Activated CD4-positive, CD25-positive, alpha-beta regulatory T cell treated with anti-CD3 and anti-CD28 coated beads, Interleukin-2, amount 50 U/mL, for 24 hours (primary cell): Measurements from ENCODE around the gene RFX2.

Source experiments
- ATAC-seq, 2 donors: fragments of 150-1000 bp; cut with Tn5 transposase; one replicate each; pipeline ENCODE4 v1.10.0; 2021; ENCODE audit warnings: mild to moderate bottlenecking in 1 of 2, moderate library complexity in 1 of 2

The RFX2 gene

DNA sequence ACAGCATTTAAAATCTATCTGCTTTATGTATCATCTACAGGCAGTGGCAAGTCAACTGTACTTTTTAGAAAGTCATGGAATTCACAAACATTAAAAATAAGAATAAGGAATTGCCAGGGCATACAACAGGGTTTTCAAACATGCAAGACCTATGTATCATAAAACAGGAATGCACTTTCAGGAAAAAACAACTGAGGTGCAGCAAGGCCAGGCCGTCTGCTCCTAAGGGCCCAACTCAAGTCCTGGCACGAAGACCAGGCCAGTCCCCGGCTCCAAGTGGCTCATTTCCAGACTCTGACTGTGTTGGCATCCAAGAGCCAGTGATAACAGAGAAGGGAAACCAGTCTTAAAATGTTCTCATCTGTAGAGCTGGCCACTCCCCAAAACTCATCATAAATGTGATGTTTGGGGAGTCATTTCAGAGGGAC, 7.1 kb downstream of the RFX2 start:
- no peak for ATAC-seq

DNA sequence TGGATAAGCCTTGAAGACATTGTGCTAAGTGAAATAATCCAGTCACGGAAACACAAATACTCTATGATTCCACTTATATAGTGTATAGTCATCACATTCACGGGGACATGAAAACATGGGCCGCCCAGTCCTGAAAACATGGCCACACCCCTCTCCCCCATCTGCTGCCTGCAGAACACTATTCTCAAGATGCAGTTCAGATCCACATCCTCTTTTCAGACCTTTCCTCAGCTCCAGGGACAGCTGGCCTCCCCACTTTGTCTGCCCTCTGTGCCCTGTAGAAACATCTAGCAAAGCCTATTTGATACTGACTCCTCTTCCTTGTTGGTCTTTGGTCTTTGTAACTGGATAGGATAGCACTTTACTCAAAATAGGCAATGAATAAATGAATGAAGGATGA, 8.3 kb downstream of the RFX2 start:
- ATAC-seq = no peak

DNA sequence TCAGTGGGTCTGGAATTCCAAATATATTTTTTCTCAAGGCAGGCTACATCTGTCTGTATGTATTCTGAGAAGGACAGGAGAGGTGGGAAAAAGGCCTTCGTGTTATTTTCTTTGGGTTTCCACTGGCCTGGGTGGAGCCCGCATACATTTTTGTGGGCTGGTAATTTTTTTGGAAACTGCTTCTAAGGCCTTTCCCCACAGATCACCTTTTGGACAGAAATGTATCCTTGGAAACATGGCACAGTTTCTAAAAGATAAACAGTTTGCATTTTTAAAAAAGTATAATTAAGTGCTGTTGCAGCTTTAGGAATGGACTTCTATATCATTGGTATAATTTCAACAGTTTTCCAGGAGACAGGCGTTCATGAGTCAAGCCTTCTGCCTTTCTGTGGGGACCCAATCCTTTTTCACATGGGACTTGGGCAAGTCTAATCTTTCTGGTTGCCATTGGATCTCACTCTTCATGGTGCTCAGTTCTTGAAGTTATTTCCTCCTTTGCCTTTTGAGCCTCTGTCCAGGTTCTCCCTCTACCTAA, 8.9 kb downstream of the RFX2 start:
- no peak for ATAC-seq

DNA sequence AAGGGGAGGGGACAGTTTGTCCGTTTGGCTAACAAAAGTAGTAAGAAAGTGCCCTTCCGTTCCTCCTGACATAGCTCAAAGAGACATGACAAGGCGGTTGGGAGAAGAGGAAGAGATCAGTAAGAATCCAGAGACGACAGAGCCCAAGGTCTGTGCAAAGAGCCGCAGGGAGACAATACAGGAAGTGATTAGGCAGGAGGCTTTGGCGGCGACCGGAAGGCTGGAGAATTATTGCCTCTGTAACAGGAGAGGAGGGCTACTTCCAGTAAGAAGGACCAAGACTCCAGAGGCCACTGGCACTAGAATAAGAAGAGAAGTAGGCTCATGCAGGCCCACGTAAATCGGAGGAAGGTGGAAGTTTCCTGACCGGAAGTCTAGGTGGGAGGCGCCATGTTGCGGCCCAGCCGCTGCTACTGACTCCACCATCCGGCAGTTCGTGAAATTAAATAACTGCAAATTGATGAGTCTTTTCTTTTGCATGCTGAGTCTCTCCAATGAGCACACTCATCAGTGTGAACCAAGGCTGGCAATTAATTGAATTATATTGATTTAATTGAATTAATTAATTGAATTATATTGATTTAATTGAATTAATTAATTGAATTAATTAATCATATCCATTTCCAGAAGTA, 9.9 kb downstream of the RFX2 start:
- peak; percentile 48 to 51 for ATAC-seq

DNA sequence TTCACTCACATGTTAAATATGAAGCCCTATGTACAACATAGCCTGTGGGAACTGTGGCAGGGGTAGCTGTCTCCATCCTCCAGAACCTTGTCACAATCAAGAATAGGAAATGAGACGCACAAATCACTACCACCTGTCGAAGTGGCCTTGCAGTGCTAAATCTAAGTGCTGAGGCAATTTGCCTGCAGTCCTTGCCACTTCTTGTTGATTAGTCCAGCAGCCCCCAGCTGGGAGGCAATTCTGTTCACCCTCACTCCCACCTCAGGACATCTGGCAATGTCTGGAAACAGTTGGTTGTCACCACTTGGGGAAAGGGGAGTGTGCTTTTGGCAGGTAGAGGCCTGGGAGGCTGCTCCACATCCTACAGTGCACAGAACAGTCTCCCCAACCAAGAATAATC, 10.7 kb downstream of the RFX2 start:
- no peak for ATAC-seq

DNA sequence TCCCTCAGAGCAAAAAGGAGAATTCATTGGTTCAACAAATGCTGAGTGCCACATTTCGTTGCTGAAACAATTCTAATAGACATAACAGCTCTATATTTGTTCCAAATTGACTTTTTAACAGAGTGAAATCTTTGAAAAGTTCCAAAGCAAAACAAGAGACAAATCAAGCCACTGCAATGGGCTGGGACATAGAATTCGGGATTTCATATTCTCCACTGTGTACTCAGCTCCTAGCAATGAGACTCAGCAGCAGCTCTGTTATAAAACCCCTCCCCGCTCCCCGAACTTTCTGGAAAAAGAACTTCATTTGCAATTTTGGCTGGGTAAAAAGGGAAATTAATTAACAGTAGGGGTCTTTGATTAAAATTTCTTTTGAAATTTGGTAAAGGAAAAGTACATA, 11.3 kb downstream of the RFX2 start:
- ATAC-seq = no peak

DNA sequence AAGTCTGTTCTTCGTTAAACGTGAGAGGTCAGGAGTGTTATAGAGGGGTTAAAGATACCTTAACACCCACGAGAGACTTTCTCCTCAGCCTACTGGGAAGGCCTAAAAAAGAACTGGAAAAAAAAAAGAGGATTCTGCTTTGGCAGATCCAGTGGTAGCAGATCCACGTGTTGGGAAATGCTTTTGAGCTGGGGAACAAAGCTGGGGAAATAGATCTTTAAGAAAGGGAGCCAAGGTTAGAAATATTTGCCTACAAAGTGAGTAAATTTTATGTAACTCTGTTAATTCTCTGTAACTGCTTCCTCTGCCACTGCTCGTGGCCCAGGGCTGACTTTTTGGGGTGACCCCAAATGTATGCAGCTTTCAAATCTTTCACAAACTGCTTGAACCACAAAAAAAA, 11.7 kb downstream of the RFX2 start:
- no peak for ATAC-seq

DNA sequence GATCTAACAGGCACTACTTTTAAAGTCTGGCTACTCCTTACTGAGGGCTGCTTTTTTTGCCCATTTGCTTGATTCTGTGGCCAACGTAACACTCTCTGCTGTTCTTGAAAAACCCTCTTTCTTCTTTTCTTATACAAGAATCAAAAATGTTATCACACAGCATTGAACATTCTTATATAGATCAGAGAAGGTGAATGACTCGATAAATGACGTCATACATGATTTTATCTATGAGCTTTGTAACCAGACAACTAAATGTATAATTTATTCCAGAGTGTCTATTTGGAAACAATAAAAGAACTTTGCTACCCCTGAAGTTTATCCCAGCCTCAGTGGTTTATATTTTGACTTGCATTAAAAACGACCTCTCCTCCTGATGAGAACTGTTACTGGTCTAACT, 12.4 kb downstream of the RFX2 start:
- ATAC-seq = no peak

DNA sequence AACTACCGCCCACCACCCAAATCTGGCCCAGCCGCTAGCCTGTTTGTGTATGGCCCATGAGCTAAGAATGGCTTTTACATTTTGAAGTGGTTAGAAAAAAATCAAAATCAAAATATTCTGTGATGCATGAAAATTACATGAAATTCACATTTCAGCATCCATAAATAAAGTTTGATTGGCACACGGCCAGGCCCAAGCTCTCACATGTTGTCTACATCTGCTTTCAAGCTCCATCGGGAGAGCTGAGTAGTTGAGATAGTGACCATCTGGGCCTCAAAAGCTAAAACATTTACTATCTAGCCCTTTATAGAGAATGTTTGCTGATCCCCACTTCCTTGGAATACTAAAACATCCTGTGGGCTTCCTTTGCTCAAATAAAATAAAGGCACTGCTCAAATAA, 14.5 kb downstream of the RFX2 start:
- no peak for ATAC-seq

DNA sequence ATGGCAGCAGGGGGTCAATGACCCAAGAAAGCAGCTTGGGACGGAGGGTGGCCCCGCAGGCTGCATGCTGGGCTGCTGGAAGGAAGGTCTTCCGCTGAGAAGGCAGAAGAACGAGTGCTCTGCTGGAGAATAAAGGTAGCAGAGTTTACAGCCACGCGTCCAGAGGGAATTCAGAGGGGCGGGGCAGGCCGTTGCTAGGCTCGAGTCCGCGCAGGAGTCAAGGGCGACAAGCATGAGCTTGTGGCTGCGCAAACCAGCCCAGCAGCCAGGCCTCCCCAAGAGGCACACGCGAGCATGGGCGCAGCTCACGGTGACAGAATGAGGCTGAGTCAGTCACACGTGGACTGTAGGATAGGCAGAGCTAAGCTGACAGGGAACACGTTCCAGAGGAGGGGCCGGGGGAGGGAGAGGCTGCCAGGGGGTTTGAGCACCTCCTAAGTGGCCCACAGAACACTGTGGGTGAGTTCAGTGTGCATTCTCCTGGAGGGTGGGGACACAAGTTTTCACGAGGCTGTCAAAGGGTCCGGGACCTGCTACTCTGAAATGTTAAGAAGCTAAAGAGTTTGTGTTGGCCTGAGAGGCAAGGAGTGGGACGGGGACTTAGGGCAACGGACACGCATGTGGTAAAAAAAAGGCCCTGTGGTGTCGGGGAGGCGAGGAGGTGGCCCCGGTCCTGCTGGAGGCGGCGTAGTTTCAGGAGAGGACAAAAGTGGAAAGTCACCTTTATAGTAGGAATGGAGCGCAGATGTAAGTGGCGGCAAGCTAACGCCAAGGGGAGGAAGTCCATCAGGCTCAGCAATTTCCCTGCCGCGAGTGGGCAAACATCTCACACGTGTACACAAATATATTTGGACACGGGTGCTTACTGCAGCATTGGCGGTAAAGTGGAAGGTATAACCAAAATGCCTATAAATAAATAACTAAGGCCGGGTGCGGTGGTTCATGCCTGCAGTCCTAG, 17.7 kb downstream of the RFX2 start:
- no peak for ATAC-seq

DNA sequence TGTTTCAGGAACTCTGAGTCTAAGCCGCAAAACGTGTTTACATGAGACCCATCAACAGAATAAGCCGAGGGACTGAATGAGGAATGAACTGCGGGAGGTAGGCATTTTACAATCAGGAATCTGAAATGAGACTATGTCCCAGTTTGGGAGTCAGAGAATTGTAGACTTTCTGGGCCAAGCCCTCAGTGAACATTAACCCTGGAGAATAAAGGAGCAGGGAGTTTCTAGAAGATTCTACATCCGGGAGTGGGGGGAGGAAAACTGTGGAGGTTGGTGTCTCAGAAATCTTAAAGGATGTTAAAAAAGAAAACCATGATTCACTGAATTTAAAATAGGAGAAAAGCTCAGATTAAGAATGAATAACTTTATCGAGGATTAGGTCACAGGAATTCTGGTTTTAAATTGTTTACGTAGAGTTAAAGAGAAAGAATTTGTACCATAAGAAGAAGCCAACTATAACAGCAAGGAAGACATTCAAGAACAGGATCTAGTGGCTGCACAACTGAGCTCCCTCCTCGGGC, 18.5 kb downstream of the RFX2 start:
- no peak for ATAC-seq

DNA sequence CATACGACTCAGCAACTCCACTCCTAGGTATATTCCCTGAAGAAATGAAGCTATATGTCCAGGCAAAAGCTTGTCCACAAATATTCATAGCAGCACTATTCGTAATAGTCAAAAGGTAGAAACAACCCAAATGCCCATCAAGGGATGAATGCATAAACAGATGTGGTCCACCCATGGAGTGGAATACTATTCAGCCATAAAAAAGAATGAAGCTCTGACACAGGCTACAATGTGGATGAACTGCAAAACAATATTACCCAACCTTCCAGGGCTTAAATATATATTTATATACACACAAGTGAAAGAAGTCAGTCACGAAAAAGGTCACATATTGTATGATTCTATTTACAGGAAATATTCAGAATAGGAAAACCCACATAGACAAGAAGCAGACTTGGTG, 19.7 kb downstream of the RFX2 start:
- no peak for ATAC-seq

DNA sequence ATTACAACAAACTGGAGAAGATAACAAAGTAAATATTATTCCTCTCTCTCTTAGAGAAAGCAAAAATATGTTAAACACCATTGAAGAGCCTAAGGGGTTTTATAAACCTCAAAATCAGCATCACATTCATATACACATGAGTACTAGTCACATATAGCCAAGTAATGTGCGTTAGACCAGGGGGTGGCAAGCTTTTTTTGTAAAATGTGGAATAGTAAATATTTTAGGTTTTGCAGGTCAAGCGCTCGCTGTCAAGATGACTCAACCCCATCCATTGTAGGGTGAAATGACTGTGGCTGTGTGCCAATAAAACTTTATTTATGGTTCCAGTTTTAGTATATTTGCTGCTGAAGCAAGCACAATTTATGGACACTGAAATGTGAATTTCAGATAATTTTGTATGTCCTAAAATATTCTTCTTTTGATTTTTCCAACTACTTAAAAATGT, 21.7 kb downstream of the RFX2 start:
- ATAC-seq = no peak

DNA sequence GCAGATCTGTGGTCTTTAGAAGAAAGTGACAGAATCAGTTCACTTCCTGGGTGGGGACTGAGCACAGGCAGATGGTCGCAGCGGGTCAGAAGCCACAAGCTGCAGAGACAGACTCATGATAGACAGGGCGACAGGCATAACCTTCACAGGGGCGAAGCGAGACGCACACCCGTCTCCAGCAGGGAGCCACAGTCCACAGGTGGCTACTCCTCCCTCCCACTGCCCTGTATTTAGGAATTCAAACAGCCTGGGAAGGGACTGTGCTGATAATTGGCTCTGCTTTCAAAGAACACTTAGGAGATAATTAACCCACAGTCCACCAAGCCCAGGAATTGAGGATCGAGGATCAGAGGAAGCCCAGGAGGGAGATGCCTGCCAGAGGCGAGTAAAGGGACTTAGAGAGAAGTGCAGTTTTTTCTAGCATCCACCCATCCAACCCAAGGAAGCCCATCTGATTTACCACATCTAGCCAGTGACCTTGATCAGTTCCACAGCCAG, 23.2 kb downstream of the RFX2 start:
- ATAC-seq = peak; percentile 46 to 60

DNA sequence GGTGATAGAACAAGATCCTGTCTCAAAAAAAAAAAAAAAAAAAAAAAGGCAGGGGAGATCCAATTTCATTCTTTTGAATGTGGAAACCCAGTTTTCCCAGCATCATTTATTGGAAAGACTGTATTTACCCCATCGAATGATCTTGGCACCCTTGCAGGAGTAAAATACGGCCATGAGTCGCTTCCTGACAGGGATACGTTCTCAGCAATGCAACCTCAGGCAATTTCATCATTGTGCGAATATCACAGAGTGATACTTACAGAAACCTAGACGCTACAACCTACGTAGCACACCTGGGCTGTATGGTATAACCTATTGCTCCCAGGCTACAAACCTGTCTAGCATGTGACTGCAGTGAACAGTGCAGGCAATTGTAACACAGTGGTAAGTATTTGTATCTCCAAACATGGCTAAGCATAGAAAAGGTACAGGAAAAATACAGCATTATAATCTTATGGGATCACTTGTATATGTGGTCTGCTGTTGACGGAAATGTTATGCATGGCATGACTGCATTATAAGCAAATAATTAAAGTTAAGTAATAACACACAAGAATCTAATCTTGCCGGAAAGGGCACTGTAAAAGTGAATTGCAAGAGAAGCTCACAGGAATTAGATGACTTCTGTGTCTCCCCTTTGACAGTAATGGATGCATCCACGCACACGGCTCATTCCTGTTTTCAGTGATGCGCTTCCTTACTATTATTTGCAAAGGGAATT, 24.1 kb downstream of the RFX2 start:
- ATAC-seq = no peak

DNA sequence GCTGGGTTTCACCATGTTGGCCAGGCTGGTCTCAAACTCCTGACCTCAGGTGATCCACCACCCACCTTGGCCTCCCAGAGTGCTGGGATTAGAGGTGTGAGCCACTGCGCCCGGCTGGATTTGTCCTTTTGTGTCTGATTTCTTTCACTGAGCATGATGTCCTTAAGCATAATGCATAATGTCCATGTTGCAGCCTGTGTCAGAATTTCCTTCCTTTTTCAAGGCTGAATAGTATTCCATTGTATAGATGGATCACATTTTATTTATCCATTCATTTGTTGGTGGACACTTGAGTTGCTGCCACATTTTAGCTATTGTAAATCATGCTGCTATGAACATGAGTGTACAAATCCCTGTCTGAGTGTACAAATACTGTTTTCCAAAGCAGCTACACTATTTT, 25.5 kb downstream of the RFX2 start:
- ATAC-seq = no peak

DNA sequence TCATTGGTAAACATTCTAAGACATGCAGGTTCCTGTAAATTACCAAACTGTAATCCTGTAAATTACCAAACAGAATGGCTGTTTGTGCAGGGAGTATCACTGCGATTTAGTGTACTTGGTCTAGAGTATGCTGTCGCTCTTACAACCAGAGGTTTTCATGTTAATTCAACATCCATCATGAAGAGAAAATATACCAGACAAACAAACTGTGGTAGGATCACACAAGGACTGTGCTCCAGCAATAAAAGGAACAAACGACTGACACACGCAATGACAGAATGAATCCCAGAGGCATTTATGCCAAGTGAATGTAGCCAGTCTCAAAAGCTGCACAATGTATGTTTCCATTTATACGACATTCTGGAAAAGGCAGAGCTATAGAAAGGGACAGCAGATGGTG, 31.2 kb downstream of the RFX2 start:
- ATAC-seq = no peak

DNA sequence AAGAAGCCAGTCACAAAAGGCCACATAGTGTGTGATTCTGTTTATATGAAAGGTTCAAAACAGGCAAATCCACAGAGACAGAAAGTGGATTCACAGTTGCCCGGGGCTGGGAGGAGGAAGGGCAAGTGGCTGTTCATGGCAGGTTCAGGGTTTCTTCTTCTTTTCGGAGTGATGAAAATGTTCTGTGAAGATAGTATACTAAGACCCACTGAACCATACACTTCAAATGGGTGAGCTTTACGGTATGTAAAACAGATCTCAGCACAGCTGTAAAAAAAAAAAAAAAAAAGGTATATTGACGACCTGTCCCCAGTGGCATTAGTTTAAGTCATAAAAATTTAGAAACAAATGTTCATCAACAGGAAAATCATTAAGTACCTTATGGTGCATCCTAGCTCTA, 32.2 kb downstream of the RFX2 start:
- ATAC-seq = no peak

DNA sequence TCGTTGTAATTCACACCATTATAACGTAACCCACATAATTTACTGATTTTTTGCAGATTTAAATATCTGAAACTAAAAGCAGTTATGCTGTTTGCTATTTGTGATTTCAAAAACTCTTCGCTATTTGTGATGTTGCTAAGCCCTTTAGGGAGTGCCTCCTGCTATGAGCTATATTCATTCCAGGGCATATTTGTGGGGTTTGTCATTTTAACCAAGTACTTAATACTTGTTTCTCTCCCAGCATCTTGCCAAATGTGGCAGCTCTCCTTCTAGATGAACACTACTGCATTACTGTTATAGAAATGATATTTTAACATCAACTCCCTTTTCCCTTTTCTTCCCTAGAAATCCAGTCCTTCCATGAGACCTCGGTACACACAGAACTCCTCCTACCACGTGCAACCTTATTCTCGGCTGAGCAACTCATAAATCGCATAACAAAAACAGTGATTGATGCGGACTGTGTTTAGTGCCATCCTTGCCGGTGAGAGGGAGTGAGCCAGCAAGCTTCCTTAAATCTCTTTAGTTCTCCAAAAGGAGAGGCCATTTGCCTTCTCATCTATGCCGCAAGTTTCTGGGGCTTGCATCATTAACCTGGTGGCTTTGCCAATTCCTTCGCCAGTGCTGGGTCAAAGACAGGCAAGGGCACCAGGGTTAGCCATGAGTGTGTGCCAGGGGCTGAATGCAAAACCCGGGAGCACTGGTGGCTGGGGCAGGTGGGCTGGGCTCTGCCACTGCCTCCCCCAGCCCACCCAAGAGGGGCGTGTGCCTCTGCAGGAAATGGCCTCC, 33.4 kb downstream of the RFX2 start:
- no peak for ATAC-seq

DNA sequence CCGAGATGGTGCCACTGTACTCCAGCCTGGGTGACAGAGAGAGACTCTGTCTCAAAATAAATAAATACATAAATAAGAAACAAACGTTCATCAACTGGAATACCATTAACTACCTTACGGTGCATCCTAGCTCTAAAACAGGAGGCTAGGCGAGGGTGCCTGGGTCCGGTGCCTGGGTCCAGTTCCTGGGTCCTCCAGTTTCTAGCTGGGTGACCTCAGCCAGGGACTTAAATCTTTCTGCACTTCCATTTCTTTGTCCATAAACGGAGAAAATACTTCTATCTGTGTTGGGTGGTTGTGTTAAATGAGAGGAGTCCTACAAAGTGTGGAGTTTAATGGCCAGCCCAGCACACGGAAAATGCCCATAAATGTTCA, 34.0 kb downstream of the RFX2 start:
- ATAC-seq = no peak

DNA sequence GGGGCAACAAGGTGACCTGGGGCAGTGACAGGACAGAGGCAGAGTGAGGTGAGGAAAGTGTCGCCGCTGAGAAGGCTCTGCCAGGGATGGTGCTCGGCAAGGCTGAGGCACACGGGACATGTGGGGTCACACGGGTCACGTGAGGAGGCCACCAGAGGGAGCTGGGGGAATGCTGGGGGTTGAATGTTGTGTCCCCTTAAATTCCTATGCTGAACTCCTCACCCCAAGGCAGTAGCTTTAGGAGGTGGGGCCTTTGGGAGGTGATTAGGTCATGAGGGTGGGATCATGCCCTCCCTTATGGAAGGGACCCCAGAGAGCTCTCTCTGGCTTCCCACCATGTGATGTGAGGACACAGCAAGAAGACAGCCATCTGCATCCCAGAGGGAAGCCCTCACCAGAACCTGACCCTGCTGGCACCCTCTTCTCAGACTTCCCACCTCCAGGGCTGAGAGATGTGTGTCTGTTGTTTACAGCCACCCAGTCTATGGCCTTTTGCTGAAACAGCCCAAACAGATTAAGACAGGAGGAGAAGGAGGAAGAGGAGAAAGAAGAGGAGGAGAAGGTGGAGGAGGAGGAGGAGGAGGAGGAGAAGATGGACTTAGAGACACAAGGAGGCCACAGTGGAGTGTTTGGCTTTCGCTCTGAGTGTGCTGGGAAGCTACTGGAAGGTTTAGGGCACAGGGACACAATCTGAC, 35.4 kb downstream of the RFX2 start:
- ATAC-seq = no peak
